Aorta (tissue), 5 donors: ENCODE measurements around the gene PABPN1L. TPM values are rescaled to one million over a fixed set of nuclear protein-coding genes. Genes with fewer than 3 reads are reported as not detected.
A peak's percentile ranks its signal among the peaks of the same experiment; 100 is the strongest.

Source experiments
- ATAC-seq: fragments of 200-7000 bp; cut with Tn5 transposase; one replicate; pipeline ENCODE4 v1.9.1; 2022; ENCODE audit warnings: moderate library complexity; ENCODE audit not compliant: low FRiP score
- DNase-seq, 2 donors: peaks; one replicate each; pipeline ENCODE4 v3.0.0-alpha.2; 2020
- H3K27ac ChIP-seq, 2 donors: one replicate each; pipeline ENCODE4 v1.5.1; 2013; ENCODE audit warnings: low read length in 2 of 2, mild to moderate bottlenecking in 2 of 2, moderate library complexity in 2 of 2, control low read depth in 1 of 2, inconsistent platforms in 1 of 2, low read depth in 1 of 2
- H3K27me3 ChIP-seq, 2 donors: one replicate each; pipeline ENCODE4 v1.6.1; 2013; ENCODE audit warnings: control low read depth in 1 of 2, low read length in 1 of 2, mild to moderate bottlenecking in 1 of 2, moderate library complexity in 1 of 2; ENCODE audit not compliant: insufficient read depth in 2 of 2, control insufficient read depth in 1 of 2
- H3K36me3 ChIP-seq, 2 donors: one replicate each; pipeline ENCODE4 v1.6.1; 2013; ENCODE audit warnings: control low read depth in 1 of 2, low read length in 1 of 2, mild to moderate bottlenecking in 1 of 2; ENCODE audit not compliant: insufficient read depth in 2 of 2, control insufficient read depth in 1 of 2
- H3K4me1 ChIP-seq, 2 donors: one replicate each; pipeline ENCODE4 v1.6.1; 2013; ENCODE audit warnings: low read length in 2 of 2, control low read depth in 1 of 2, mild to moderate bottlenecking in 1 of 2, moderate library complexity in 1 of 2; ENCODE audit not compliant: insufficient read depth in 2 of 2, control insufficient read depth in 1 of 2
- H3K4me3 ChIP-seq, 2 donors: one replicate each; pipeline ENCODE4 v1.5.1; 2013; ENCODE audit warnings: low read length in 2 of 2, control low read depth in 1 of 2, mild to moderate bottlenecking in 1 of 2
- H3K9me3 ChIP-seq: one replicate; pipeline ENCODE4 v1.6.1; 2013; ENCODE audit warnings: mild to moderate bottlenecking, low read length; ENCODE audit not compliant: control insufficient read depth
- WGBS, 2 donors: extraction: QIAGEN DNeasy Blood & Tissue Kit; methylation state at CpG; one replicate each; pipeline ENCODE4 v1.1.7; 2013; 5-methylcytosine and 5-hydroxymethylcytosine counted together
- intact Hi-C, 2 donors: fragments of 100-400 bp; cut with DNase I; formaldehyde crosslinking; loops; one replicate each; pipeline versions ENCODE4 v1.14.2 to v1.15.0; 2022
- long read RNA-seq, 2 donors: library from polyadenylated mRNA; unstranded; transcript quantifications; one replicate each; pipeline ENCODE4 v2.0.0, GENCODE V29; 2020 to 2021
- polyA plus RNA-seq, 2 donors: library from polyadenylated mRNA; stranded (reverse); fragments of 200-250 nt; gene quantifications; one replicate each; pipeline ENCODE4 v1.2.3, GENCODE V29; 2013
- total RNA-seq, 2 donors: library from RNA; stranded (reverse); fragmentation: NEBNext Ultra II Directional; extraction: Animal tissue kit (Norgen Biotek cat#: 25700); gene quantifications; one replicate each; pipeline ENCODE4 v1.2.1, GENCODE V29; 2021
- donor health status: healthy with polysubstance abuse.
- donor health status: Bipolar disorder and iron deficiency.
- donor health status: DM: no; HTN: no; CAD: no.
- donor health status: DM: no; HTN: no; CAD: no.
- donor health status: DM: yes; HTN: yes; CAD: no.

PABPN1L gene
- not detected for total RNA-seq
- not detected for polyA plus RNA-seq
- long read RNA-seq, donor 1 = 0 reads
- long read RNA-seq, donor 2 = 0 reads

GRCh38 chr16:88866151-88866920 lies at the start of gene PABPN1L:
TSS of gene PABPN1L (minus strand) at chr16:88866660. CDS start at chr16:88866606, 54 bp downstream.
- ATAC-seq (no peak), DNase-seq (no peak)
- intact Hi-C loops = no loop called here
- H3K4me3 ChIP-seq = no peak within 1 kb of the TSS
- 76 to 77% methylated on average over 20 of the region's 20 CpGs for WGBS, 2 donors
- no peaks in the 10 kb centered on the region for H3K4me1 ChIP-seq
- no peak within 1 kb of the TSS for H3K27ac ChIP-seq
- H3K9me3 ChIP-seq = no peaks in the 10 kb centered on the region
- H3K36me3 ChIP-seq = peaks cover 0 to 2% of the 10 kb centered on the region in 2 donors
- H3K27me3 ChIP-seq = no peaks in the 10 kb centered on the region

DNA sequence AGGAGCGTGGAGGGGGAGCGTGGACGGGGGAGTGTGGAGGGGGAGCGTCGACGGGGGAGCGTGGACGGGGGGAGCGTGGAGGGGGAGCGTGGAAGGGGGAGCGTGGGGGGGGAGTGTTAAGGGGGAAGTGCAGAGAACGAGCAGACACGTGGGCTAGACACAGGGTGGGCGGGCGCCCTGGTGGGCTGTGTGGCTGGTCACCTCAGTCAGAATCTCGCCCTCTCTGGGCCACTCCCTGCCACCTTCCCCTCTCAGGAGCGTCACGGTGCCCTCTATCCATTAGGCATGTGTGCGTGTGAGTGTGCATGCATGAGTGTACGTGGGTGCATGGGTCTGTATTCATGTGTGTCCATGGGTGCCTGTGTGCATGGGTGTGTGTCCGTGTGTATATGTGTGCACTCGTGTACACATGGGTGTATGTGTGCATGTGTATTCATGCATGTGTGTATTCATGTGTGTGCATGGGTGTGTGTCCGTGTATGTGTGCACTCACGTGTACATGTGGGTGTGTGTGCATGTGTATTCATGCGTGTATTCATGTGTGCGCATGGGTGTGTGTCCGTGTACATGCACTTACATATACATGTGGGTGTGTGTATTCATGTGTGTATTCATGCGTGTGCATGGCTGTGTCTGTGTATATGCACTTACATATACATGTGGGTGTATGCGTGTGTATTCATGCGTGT lies 49.3 kb upstream of the PABPN1L start:
- intact Hi-C loops = no loop called here
- 71 to 81% methylated on average over 26 to 30 of the region's 30 CpGs for WGBS, 2 donors

DNA sequence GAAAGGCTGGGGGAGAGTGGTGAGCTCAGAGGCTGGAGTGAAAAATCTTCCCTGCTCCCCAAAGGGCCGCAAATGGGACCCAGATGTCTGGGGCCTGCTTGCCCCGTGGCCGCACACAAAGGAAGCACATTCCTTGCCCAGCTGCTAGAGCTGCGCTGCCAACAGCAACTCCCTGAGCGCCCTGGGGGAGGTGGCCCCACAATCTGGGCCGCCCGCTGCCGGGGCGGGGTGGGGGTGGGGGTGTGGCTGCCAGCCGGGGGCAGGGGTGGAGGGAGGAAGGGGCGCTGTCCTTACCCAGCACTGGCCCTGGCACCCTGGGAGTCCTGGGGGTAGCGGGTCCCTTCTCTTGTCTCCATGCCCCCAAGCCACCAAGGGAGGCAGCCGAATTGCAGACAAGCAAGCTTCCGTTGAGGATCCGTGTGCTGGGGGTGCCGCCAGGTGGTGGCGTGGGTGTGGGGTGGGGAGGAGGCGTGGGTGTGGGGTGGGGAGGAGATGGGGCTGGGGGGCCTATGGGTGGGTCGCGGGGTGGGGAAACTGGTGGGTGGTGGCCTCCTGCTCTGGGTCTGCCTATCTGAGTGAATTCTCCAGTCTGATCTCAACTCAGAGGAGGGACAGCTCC lies 48.4 kb upstream of the PABPN1L start:
- 0 to 5% methylated on average over 11 to 20 of the region's 20 CpGs for WGBS, 2 donors
- Histone ChIP-seq H3K4me1 (no peaks in the 10 kb centered on the region), H3K4me3 (no peak overlapping the region), H3K36me3 (no peaks in the 10 kb centered on the region), H3K9me3 (no peaks in the 10 kb centered on the region), H3K27ac (no peak overlapping the region), H3K27me3 (no peaks in the 10 kb centered on the region)
- ATAC-seq (peak; percentile 20), DNase-seq (no peak)
- intact Hi-C loops = no loop called here

More for the DNA sequence above, 49.3 kb upstream of the PABPN1L start:
- no peak overlapping the region for H3K27ac ChIP-seq
- DNase-seq (no peak), ATAC-seq (no peak)
- H3K27me3 ChIP-seq = no peaks in the 10 kb centered on the region
- no peak overlapping the region for H3K4me3 ChIP-seq
- H3K36me3 ChIP-seq = no peaks in the 10 kb centered on the region
- H3K4me1 ChIP-seq = no peaks in the 10 kb centered on the region
- no peaks in the 10 kb centered on the region for H3K9me3 ChIP-seq

- intact Hi-C loops = no loop called here
Measured at GRCh38 chr16:88913870-88914269, 47.4 kb upstream of the PABPN1L start.

DNA sequence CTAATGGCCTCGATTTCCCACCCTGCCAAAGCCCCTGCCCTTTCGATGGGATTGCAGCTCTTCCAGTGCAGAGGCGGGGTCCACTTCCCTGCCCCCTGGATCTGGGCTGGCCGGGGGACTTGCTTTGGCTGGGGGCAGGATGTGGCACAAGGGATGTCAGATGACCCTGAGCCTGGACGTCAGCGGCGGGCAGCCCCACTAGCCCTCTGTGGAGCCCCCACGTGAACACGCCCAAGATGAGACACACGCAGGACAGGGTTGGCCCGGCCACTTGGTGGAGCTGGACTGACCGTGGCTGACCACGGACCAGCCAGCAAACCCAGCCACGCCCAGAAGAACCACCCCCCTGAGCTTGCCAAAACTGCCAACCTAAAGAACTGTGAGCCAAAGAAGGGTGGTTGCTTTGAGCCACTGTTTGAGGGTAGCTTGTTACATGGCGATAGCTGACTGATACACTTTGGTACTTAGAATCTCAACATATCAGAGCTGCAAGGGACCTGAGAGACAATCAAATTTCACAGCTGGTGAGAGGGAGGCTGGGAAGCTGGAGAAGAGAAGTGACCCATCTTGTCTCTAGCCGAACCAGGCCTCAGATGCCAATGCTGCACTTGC lies 46.6 kb upstream of the PABPN1L start:
- no peak overlapping the region for H3K4me3 ChIP-seq
- no peaks in the 10 kb centered on the region for H3K27me3 ChIP-seq
- H3K4me1 ChIP-seq = no peaks in the 10 kb centered on the region
- H3K36me3 ChIP-seq = no peaks in the 10 kb centered on the region
- no peak for ATAC-seq
- H3K9me3 ChIP-seq = no peaks in the 10 kb centered on the region
- DNase-seq = no peak
- H3K27ac ChIP-seq = no peak overlapping the region
- 97 to 98% methylated on average over 16 of the region's 16 CpGs for whole genome bisulfite sequencing, 2 donors
- intact Hi-C loops = no loop called here

More at GRCh38 chr16:88913870-88914269, 47.4 kb upstream of the PABPN1L start:
- DNase-seq = no peak
- H3K27ac ChIP-seq = no peak overlapping the region
- no peaks in the 10 kb centered on the region for H3K4me1 ChIP-seq
- no peaks in the 10 kb centered on the region for H3K36me3 ChIP-seq
- ATAC-seq = no peak
- no peaks in the 10 kb centered on the region for H3K9me3 ChIP-seq
- 97 to 99% methylated on average over 13 of the region's 13 CpGs for WGBS, 2 donors
- H3K4me3 ChIP-seq = no peak overlapping the region
- no peaks in the 10 kb centered on the region for H3K27me3 ChIP-seq

GRCh38 chr16:88912556-88912955 lies 46.1 kb upstream of the PABPN1L start:
- DNase-seq (no peak), ATAC-seq (no peak)
- Histone ChIP-seq H3K4me3 (no peak overlapping the region), H3K36me3 (no peaks in the 10 kb centered on the region), H3K9me3 (no peaks in the 10 kb centered on the region), H3K27me3 (no peaks in the 10 kb centered on the region), H3K4me1 (no peaks in the 10 kb centered on the region), H3K27ac (no peak overlapping the region)
- 95 to 97% methylated on average over 15 of the region's 15 CpGs for WGBS, 2 donors
- intact Hi-C loops = no loop called here

- intact Hi-C loops = no loop called here
- H3K4me3 ChIP-seq = no peak overlapping the region
- 91 to 94% methylated on average over 16 of the region's 16 CpGs for WGBS, 2 donors
Measured at GRCh38 chr16:88911946-88912310, 45.5 kb upstream of the PABPN1L start.

GRCh38 chr16:88911136-88911945 lies 44.9 kb upstream of the PABPN1L start:
- no peaks in the 10 kb centered on the region for H3K9me3 ChIP-seq
- intact Hi-C loops = no loop called here
- 78 to 79% methylated on average over 36 of the region's 36 CpGs for WGBS, 2 donors
- no peaks in the 10 kb centered on the region for H3K4me1 ChIP-seq
- H3K27me3 ChIP-seq = no peaks in the 10 kb centered on the region
- no peak for ATAC-seq
- no peaks in the 10 kb centered on the region for H3K36me3 ChIP-seq
- DNase-seq = no peak
- no peak overlapping the region for H3K4me3 ChIP-seq
- no peak overlapping the region for H3K27ac ChIP-seq

More at GRCh38 chr16:88911946-88912310, 45.5 kb upstream of the PABPN1L start:
- DNase-seq (no peak), ATAC-seq (no peak)
- no peaks in the 10 kb centered on the region for H3K9me3 ChIP-seq
- no peaks in the 10 kb centered on the region for H3K4me1 ChIP-seq
- H3K36me3 ChIP-seq = no peaks in the 10 kb centered on the region
- H3K27me3 ChIP-seq = no peaks in the 10 kb centered on the region
- H3K27ac ChIP-seq = no peak overlapping the region
